ENCODE data around the gene OTUD5.
"Not testable (repeated sequence)": the region's sequence is repeated elsewhere in the genome, so short reads cannot be mapped to it uniquely, and the experiment has no call there.

OTUD5 gene

DNA sequence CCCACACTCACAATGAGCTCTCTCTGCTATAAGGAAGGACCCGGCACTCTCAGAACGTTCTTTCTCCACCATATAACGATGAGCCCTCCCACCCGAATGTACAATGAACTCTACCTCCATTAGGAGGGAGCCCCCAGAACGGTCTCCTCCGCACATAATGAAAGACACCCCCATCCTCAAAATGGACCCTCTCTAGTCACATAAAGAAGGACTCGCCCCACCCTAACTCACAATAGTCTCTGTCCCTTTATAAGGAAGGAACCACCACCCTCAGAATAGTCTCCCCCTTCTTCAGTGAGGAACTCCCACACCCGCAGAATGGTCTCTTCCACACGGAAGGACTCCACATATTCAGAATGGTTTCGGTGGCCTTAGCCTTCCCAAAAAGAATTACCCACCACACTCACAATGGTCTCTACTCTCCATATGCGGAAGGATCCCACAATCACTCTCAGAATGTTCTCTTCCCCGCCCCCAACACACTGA is 46.4 kb downstream of the OTUD5 start:
- no peak for DNase-seq

DNA sequence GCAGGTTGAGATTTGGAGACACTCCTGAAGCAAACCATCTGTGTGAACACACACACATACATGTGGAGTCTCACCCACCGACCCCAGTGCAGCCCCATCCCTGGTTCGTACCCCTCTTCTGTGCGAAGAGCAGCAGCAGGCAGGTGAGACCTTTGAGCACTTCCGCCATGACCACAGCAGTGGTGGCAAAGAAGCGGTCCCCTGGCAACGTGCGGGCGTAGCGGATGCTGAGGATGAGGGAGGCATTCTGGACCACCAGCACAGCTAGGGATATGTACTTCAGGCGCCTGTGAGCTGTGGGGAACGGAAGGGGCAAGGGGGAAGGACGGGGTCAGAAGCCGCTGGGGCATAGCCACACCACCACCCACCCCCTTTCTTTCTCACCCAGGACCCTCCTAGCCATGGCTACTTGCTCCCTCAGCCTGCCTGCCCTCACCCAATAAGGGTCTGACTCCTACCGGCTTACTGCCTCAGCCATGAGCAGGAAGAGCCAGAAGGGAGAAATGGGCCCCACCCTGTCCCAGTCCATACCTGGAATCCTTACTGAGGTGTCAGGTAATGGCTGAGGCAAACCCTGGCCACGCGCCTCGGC is 47.6 kb downstream of the OTUD5 start:
- no peak for DNase-seq

- no peak for DNase-seq
Observed at GRCh38 chrX:48908600-48908999, 48.8 kb downstream of the OTUD5 start.

DNA sequence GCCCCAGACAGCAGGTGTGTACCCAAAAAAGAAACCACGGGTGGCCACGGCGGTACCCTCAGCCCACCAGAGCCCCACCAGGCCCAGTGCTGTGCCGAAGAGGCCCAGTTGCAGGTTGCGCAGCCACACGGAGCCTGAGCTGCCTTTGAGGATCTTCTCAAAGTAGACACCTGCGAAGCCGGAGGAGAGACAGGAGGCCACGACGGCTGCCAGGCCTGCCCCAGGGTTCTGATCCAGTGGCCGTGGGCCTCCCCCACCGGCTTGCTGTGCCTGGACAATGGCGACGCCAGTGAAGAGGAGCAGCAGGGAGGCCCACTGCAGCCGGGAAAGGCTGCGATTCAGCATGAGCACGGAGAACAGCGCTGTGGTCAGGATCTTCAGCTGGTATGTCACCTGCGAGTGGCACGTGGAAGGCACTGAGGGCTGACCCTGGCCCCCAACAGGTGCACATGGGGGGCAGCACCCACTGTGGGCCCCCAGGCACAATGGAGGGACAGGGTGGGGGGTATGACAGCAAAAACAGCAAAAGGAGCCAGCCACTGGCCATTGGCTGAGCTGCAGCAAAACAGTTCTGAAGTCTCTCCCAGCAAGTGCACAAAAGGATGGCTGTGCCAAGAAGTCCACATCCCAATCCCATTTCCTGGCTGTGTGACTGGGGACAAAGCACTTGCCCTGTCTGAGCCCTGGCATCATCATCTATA is 52.2 kb downstream of the OTUD5 start:
- no peak for DNase-seq

DNA sequence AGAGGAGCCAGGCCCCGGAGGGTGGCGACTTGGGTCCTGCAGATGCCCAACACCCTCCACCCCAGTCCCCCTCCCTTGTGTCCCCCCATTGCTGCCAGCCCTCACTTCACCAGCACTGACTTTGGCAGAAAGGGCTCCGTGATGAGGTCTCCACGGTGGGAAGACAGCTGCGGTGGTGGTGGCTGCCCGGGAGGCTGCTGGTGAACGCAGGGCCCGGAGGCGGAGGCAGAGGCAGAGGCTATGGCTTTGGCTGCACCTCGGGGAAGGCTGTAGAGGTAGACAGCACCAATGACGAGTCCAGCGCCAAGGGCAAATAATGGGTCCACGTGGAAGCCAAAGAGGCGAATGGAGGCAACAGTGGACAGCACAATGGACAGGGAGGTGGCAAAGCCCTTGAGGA is 52.8 kb downstream of the OTUD5 start:
- no peak for DNase-seq

DNA sequence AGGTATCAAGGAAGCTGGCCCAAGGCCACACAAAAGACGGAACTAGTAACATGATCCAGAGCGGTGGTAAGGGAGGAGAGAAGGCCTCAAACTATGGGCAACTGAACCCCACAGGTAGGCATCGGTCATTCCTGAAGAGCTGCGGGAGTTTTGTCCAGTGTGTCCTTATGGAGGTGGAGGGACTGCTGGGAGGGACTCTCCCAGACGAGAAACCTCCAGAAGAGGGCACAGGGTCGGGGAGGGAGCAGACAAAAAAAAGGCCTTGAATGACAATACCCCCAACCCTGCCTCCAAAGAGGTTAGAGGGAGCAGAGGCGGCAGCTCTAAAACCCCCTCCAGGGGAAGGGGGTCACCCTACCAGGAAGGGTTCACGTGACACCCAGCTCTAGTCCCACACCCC is 53.2 kb downstream of the OTUD5 start:
- DNase-seq, result no peak

GRCh38 chrX:48903290-48903689 is 54.1 kb downstream of the OTUD5 start:
- no peak for DNase-seq

DNA sequence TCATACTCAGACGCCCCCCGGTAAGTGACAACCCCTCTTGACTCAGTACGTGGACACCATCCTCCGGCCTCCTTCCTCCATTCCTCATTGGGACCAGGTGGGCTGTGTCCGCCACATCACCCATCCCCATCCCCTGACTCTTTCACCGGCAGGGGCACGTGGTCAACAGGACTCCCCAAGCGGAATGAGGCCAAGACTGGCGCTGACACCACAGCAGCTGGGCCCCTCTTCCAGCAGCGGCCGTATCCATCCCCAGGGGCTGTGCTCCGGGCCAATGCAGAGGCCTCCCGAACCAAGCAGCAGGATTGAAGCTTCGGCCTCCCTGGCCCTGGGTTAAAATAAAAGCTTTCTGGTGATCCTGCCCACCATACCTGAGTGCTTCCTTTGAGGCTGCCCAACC is 54.6 kb downstream of the OTUD5 start:
- DNase-seq, result no peak

DNA sequence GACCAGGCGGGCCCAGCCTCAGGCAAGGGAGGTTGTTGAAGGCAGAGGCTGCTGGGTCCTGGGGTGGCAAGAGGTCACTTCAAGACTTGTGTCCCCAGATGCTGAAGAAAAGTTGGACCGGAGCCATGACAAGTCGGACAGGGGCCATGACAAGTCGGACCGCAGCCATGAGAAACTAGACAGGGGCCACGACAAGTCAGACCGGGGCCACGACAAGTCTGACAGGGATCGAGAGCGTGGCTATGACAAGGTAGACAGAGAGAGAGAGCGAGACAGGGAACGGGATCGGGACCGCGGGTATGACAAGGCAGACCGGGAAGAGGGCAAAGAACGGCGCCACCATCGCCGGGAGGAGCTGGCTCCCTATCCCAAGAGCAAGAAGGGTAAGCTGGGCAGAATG is 55.3 kb downstream of the OTUD5 start:
- no peak for DNase-seq

DNA sequence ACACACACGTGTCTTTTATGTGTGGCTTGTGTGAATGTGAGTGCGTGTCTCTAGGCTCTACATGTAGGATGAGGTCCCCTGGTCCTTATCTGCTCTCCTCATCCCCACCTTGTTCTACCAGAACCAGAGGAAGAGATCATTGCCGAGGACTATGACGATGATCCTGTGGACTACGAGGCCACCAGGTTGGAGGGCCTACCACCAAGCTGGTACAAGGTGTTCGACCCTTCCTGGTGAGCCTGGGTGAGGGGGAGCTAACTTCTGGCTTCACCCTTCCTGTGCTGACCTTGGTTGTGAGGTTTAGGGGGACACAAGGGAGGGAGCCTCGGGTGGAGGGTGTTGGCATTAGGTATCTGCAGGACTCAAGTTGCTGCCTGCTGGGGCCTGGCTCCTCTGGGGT is 56.3 kb downstream of the OTUD5 start:
- DNase-seq, result no peak

DNA sequence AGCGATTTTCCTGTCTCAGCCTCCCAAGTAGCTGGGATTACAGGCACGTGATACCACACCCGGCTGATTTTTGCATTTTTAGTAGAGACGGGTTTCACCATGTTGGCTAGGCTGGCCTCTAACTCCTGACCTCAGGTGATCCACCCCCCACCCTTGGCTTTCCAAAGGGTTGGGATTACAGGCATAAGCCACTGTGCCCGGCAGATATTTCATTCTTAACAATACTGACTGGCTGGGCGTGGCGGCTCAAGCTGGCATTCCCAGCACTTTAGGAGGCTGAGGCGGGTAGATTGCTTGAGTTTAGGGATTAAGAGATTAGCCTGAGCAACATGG is 58.4 kb downstream of the OTUD5 start:
- DNase-seq, result no peak

DNA sequence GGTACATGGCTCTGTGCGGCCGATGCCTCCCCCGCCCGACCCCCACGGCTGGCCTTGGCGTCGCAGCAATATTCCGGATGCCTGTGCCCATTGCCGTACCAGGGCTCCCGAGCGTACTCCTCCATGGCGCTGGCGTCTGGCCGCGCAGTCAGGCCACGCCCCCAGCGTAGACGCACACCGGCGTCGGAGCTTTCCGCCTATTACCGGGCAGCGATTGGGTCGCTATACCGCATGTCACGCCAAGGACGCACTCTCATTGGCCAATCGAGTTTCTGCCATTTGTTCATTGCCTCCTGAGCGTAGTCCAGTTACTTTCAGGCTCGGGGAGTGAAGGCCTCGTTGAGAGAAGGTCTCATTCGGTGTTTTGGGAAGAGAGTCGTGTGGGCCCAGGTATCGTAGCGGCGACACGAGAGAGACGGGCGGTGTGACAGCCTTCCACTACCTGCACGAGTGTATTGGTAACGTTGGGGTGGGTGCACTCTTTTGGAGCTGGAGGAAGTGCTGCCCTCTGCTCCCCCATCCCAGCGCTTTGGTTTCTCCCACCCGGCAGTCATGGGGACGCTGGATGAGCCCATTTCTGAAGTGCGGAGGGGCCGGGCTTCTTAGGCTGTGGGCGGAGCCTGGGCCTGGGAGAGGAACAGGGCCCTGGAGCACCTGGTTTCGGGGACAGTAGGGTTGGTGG is 59.6 kb downstream of the OTUD5 start, which contains the start of the genes PQBP1 and TIMM17B:
PQBP1 (plus strand) TSS at position 306 of the 682 bp plus-strand sequence. CDS start 580 bp downstream, outside the sequence.
TIMM17B (minus strand) TSS at position 144 of the 682 bp plus-strand sequence; CDS start at position 125, 19 bp downstream.
- peak; percentile 80 for DNase-seq

DNA sequence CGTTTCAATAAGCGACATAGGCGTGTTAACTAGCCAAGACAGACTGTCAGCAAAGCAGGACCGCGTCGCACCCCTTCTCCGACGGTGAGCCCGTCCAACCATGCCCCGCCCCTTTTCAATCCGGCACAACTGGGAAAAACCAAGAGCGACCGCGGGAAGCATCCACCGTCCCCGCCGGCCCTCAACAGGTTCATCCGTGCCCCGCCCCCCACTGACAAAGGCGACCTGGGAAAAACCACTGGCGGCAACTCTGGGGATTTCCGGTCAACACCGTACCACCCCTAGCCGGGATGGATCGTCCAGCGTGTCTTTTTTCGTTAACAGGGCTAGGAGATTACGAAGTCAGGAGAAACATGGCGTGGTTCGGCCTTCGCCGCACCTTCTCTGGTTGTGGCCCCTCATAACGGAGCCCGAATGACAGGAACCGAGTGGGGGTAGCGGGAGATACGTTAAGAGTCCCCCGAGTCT is 60.2 kb downstream of the OTUD5 start:
- peak; percentile 47 for DNase-seq

GRCh38 chrX:48896611-48897011 is 60.8 kb downstream of the OTUD5 start:
- DNase-seq, result no peak

DNA sequence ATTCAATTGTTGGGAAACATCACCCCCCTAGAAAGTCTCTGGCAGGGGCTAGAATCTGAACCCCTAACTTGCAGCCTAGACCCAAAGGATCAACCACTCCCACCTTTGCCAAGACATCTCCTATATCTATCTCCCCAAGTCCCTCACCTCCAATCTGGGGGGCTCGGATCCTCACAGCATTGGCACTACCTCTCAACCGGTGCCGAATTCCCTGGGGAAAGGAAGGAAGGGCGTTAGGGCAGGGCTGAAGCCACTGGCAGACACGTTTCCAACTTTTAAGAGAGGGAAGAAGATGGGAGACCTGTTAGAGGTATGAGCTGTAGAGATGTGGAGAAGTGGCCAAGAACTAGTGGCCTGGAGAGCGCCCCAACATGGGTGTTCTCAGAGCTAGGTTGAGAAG is 62.5 kb downstream of the OTUD5 start:
- DNase-seq, result no peak

GRCh38 chrX:48893556-48894348 is 63.7 kb downstream of the OTUD5 start:
- DNase-seq, result no peak

DNA sequence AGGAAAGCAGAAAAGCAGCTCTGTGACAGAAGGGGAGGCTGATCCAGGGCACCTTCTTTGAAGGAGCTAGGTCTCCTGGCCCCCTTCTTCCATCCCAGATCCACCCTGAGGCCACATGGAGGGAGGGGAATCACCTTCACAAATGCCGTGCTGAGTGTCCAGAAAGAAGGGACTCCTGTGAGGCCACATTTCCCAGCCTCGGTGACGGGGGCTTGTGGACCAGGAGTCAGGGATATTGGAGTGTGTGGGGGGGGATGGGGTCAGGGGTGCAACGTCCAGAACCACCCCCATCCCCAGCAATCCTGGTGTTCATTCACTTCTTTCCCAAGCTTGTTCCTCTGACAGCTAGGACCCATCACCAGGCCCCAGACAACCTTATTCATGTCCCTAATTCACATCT is 64.5 kb downstream of the OTUD5 start:
- no peak for DNase-seq

GRCh38 chrX:48891402-48892288 is 65.8 kb downstream of the OTUD5 start:
- peak; percentile 64 for DNase-seq

DNA sequence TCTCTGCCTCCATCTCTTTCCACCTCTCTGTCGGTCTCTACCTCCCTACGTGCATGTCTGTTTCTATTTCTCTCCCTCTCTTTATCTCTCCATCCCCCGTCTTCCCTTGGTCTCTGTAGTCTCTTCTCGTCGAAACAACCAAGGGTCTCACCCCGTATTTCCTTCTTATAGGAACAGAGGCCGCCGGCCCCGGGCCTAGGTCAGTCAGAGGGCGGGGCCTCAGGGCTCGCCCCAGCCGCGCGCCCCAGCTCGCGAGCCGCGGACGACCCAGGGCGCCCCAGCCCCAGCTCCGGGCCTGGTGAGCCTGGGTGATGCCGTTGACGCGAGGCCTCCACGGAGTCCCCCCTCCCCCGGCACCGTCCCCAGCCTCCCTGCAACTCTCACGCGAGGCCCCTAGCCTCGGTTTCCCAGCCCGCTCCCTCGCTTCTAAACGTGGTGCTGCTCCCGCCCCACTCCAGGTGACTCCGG is 66.4 kb downstream of the OTUD5 start:
- DNase-seq, result no peak

GRCh38 chrX:48890296-48890925 is 67.0 kb downstream of the OTUD5 start:
- no peak for DNase-seq

DNA sequence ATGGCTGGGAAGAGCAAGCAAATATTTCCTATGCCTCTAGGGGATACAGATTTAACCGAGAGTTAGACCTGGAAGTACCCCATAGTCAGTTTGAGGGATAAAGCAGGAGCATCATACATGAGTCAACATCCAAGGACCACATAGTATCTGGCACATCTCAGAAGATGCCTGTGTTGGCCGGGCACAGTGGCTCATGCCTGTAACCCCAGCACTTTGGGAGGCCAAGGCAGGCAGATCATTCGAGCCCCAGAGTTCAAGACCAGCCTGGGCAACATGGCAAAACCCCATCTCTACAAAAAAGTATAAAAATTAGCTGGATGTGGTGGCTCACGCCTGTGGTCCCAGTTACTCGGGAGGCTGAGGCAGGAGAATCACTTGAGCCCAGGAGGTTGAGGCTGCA is 70.8 kb downstream of the OTUD5 start:
- DNase-seq, result not testable (repeated sequence)

Data from effector CD8-positive, alpha-beta T cell (primary cell).